ENCODE measurements around the gene FUS. TPM values are rescaled to one million over a fixed set of nuclear protein-coding genes. Genes with fewer than 3 reads are reported as not detected.
"Not testable (repeated sequence)": the region's sequence is repeated elsewhere in the genome, so short reads cannot be mapped to it uniquely, and the experiment has no call there.

Gene FUS
- total RNA-seq, 2 experiments from 2014 or later: 536 to 569 TPM

DNA sequence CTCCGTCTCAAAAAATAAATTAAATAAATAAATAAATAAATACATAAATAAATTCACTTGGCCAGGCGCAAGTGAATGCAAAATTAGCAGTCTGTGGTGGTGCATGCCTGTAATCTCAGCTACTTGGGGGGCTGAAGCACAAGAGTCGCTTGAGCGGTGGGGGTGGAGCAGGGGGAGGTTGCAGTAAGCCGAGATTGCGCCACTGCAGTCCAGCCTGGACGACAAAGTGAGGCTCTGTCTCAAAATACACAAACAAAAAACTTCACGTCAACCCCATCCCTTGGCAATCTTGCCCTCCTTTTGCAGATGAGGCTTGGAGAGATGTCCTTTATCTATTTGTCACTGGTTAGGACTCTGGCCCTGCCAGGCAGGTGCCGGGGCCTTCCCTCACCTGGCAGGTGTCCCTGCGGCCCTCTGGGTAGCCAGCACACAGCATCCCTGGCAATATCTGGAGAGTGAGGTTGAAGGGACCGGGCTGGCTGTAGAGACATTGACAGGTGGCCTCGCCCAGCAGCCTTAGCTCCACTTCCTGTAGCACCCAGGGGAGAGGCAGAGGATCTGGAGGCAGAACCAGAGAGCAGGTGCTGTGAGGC, 34.4 kb upstream of the FUS start:
- ChIA-PET CTCF (interaction anchor here (6.0 kb wide), 1 partner anchor 13 kb away, joined by 71 read pairs; no protein-coding TSS in a partner anchor), POLR2A (interaction anchor here (1.4 to 6.9 kb wide), 2 partner anchors 28 to 34 kb away, joined by 4 to 46 read pairs; partner anchors contain the start of genes FUS and KAT8)
- peaks cover 11% of the 10 kb centered on the region for H3K27me3 Mint-ChIP-seq (ENCODE audit: low read depth)
- H3K27ac Mint-ChIP-seq: no peak overlapping the region
- H3K4me1 Mint-ChIP-seq (ENCODE audit: low read depth): peaks cover 19% of the 10 kb centered on the region
- H3K9me3 Mint-ChIP-seq (ENCODE audit: insufficient read depth): no peaks in the 10 kb centered on the region
- no peaks in the 10 kb centered on the region for H3K36me3 Mint-ChIP-seq (ENCODE audit: low read depth)
- ATAC-seq (no peak), DNase-seq (no peak)
- H3K4me3 Mint-ChIP-seq: no peak overlapping the region

- ChIA-PET POLR2A (interaction anchor here (6.9 kb wide), 1 partner anchor 32 kb away, joined by 46 read pairs; the partner anchor contains the start of gene FUS), CTCF (no interaction called here)
- DNase-seq: no peak
- Mint-ChIP-seq H3K4me1 (ENCODE audit: low read depth) (peaks cover 10% of the 10 kb centered on the region), H3K9me3 (ENCODE audit: insufficient read depth) (no peaks in the 10 kb centered on the region), H3K36me3 (ENCODE audit: low read depth) (no peaks in the 10 kb centered on the region), H3K27me3 (ENCODE audit: low read depth) (peaks cover 11% of the 10 kb centered on the region), H3K27ac (no peak overlapping the region), H3K4me3 (no peak overlapping the region)
- no peak for ATAC-seq
Measured at GRCh38 chr16:31147574-31147973, 32.4 kb upstream of the FUS start.

DNA sequence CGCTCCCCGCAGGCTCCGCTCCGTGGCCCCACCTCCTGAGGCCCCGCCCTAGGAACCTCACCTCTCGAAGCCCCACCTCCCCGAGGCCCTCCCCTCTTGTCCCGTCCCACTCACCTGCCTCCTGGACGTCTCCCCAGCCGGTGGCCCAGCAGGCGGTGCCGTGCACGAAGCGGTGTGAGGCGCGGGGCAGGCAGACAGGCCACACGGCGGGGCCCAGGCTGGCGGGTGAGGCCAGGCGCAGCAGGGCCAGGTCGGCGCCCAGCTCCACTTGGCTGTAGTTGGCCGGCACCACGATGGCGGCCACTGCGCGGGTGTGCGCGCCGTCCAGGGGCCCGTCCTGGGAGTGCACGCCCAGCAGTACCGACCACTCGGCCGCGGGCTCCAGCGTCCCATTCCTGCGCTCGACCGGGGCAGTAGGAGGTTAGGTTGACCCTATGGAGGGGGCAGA, 31.6 kb upstream of the FUS start:
- ATAC-seq: no peak
- Mint-ChIP-seq H3K4me3 (no peak overlapping the region), H3K9me3 (ENCODE audit: insufficient read depth) (no peaks in the 10 kb centered on the region), H3K4me1 (ENCODE audit: low read depth) (peaks cover 9% of the 10 kb centered on the region), H3K27me3 (ENCODE audit: low read depth) (peaks cover 11% of the 10 kb centered on the region), H3K27ac (no peak overlapping the region), H3K36me3 (ENCODE audit: low read depth) (no peaks in the 10 kb centered on the region)
- ChIA-PET CTCF (no interaction called here), POLR2A (interaction anchor here (6.9 kb wide), 1 partner anchor 32 kb away, joined by 46 read pairs; the partner anchor contains the start of gene FUS)
- no peak for DNase-seq

- no peaks in the 10 kb centered on the region for H3K36me3 Mint-ChIP-seq (ENCODE audit: low read depth)
- no peak for ATAC-seq
- ChIA-PET POLR2A (no interaction called here), CTCF (interaction anchor here (1.4 kb wide), 1 partner anchor 10 kb away, joined by 4 read pairs; no protein-coding TSS in a partner anchor)
- H3K4me3 Mint-ChIP-seq: no peak overlapping the region
- DNase-seq: no peak
- H3K27me3 Mint-ChIP-seq (ENCODE audit: low read depth): peaks cover 9% of the 10 kb centered on the region
- peaks cover 3% of the 10 kb centered on the region for H3K4me1 Mint-ChIP-seq (ENCODE audit: low read depth)
- no peaks in the 10 kb centered on the region for H3K9me3 Mint-ChIP-seq (ENCODE audit: insufficient read depth)
- H3K27ac Mint-ChIP-seq: no peak overlapping the region
Measured at GRCh38 chr16:31148896-31149295, 31.0 kb upstream of the FUS start.

GRCh38 chr16:31149332-31149731, 30.6 kb upstream of the FUS start:
- H3K36me3 Mint-ChIP-seq (ENCODE audit: low read depth): no peaks in the 10 kb centered on the region
- H3K4me1 Mint-ChIP-seq (ENCODE audit: low read depth): peaks cover 3% of the 10 kb centered on the region
- ChIA-PET CTCF (interaction anchor here (1.4 kb wide), 1 partner anchor 9 kb away, joined by 4 read pairs; no protein-coding TSS in a partner anchor), POLR2A (no interaction called here)
- no peaks in the 10 kb centered on the region for H3K9me3 Mint-ChIP-seq (ENCODE audit: insufficient read depth)
- ATAC-seq (no peak), DNase-seq (no peak)
- peaks cover 9% of the 10 kb centered on the region for H3K27me3 Mint-ChIP-seq (ENCODE audit: low read depth)
- H3K27ac Mint-ChIP-seq: no peak overlapping the region
- no peak overlapping the region for H3K4me3 Mint-ChIP-seq

DNA sequence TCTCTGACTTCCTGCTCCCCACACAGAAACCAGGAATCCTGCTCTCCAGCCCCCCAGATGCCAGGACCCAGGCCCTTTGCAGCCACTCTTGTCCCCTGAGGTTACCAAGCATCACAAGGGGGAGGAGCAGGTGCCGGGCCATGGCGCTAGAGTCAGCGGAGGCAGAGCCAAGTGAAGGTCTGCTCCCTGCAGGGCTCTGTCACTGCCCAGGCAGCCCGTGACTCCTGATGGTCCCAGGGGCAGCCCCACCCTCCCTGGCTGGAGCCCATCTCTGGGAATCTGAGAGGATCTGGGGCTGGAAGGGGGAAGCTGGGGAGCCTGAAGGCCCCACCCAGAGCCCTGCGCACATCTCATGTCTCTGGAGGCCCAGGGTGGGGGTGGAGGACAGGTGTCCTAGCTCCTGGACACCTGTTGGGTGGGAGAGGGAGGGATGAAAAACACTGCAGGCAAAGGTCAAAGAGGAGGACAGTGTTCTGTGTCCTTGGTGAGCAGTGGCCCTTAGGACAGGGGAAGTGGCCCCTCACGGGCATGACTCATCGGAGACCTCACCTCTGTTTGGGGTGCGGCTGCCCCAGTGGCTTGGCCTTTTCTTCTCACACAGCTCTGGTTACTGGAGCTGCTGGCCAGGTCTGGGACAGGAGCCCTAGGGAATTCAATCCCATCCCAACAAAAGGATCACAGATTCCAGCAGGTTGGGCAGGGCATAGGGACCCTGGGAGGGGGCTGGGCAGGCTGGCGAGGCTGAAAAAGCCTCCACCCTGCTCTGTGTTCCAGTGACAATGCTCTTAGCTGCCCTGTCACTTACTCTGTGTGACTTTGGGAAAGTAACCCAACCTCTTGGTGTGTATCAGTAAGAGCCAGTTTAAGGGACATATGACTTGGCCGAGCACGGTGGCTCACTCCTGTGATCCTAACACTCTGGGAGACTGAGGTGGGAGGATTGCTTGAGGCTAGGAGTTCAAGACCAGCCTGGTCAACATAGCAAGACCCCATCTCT, 29.7 kb upstream of the FUS start, which contains the start of gene PRSS36:
TSS of gene PRSS36 (minus strand) at position 173 of the 997 bp plus-strand sequence. CDS start at position 142, 31 bp downstream.
- peaks cover 9% of the 10 kb centered on the region for H3K27me3 Mint-ChIP-seq (ENCODE audit: low read depth)
- H3K27ac Mint-ChIP-seq: no peak within 1 kb of the TSS
- DNase-seq: no peak
- H3K4me1 Mint-ChIP-seq (ENCODE audit: low read depth): peaks cover 3% of the 10 kb centered on the region
- H3K9me3 Mint-ChIP-seq (ENCODE audit: insufficient read depth): no peaks in the 10 kb centered on the region
- no peak within 1 kb of the TSS for H3K4me3 Mint-ChIP-seq
- ATAC-seq: no peak
- ChIA-PET CTCF (interaction anchor here (0.9 to 1.4 kb wide), 2 partner anchors 9 to 49 kb away, joined by 3 to 4 read pairs; no protein-coding TSS in a partner anchor), POLR2A (interaction anchor here (0.6 to 2.6 kb wide), 2 partner anchors 23 to 30 kb away, joined by 3 to 6 read pairs; partner anchors contain the start of gene FUS)
- no peaks in the 10 kb centered on the region for H3K36me3 Mint-ChIP-seq (ENCODE audit: low read depth)

DNA sequence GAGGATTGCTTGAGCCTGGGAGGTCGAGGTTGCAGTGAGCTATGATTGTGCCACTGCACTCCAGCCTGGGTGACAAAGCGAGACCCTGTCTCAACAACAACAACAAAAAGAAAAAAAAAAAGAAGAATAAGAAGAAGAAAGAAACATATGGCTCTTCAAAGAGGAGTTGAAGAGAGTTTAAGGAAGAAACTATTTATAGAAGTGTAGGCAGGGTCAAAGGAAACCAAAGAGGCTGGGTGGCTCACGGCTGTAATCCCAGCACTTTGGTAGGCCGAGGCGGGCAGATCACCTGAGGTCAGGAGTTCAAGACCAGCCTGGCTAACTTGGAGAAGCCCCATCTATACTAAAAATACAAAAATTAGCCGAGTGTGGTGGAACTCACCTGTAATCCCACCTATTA, 29.0 kb upstream of the FUS start:
- CTCF ChIA-PET: interaction anchor here (0.8 to 0.9 kb wide), 2 partner anchors 15 to 50 kb away, joined by 3 read pairs; no protein-coding TSS in a partner anchor
- not testable (repeated sequence) for H3K27ac Mint-ChIP-seq; H3K9me3 Mint-ChIP-seq (ENCODE audit: insufficient read depth); H3K36me3 Mint-ChIP-seq (ENCODE audit: low read depth); ATAC-seq; H3K4me3 Mint-ChIP-seq; DNase-seq; H3K4me1 Mint-ChIP-seq (ENCODE audit: low read depth)
- H3K27me3 Mint-ChIP-seq (ENCODE audit: low read depth): peaks cover 11% of the 10 kb centered on the region
- POLR2A ChIA-PET: interaction anchor here (2.6 kb wide), 1 partner anchor 29 kb away, joined by 6 read pairs; the partner anchor contains the start of gene FUS

GRCh38 chr16:31157136-31157535, 22.8 kb upstream of the FUS start:
- Mint-ChIP-seq H3K27ac (no peak overlapping the region), H3K4me1 (ENCODE audit: low read depth) (peaks cover 12% of the 10 kb centered on the region), H3K27me3 (ENCODE audit: low read depth) (peaks cover 11% of the 10 kb centered on the region), H3K9me3 (ENCODE audit: insufficient read depth) (no peaks in the 10 kb centered on the region), H3K36me3 (ENCODE audit: low read depth) (no peaks in the 10 kb centered on the region), H3K4me3 (peak overlapping the region; percentile 1)
- CTCF ChIA-PET: interaction anchor here (0.9 to 8.3 kb wide), 5 partner anchors 10 to 711 kb away, joined by 3 to 71 read pairs (median 6); no protein-coding TSS in a partner anchor
- DNase-seq (no peak), ATAC-seq (no peak)
- POLR2A ChIA-PET: interaction anchor here (0.9 to 1.2 kb wide), 2 partner anchors 23 to 27 kb away, joined by 4 read pairs; partner anchors contain the start of gene FUS

- no peaks in the 10 kb centered on the region for H3K9me3 Mint-ChIP-seq (ENCODE audit: insufficient read depth)
- ATAC-seq (no peak), DNase-seq (no peak)
- ChIA-PET POLR2A (interaction anchor here (0.6 kb wide), 2 partner anchors 13 to 211 kb away, joined by 4 to 6 read pairs; no protein-coding TSS in a partner anchor), CTCF (interaction anchor here (1.9 kb wide), 1 partner anchor 10 kb away, joined by 6 read pairs; no protein-coding TSS in a partner anchor)
- H3K4me1 Mint-ChIP-seq (ENCODE audit: low read depth): peaks cover 3% of the 10 kb centered on the region
- no peak overlapping the region for H3K4me3 Mint-ChIP-seq
- peaks cover 3% of the 10 kb centered on the region for H3K27me3 Mint-ChIP-seq (ENCODE audit: low read depth)
- H3K27ac Mint-ChIP-seq: no peak overlapping the region
- H3K36me3 Mint-ChIP-seq (ENCODE audit: low read depth): no peaks in the 10 kb centered on the region
Measured at GRCh38 chr16:31167315-31167714, 12.6 kb upstream of the FUS start.

- Mint-ChIP-seq H3K4me1 (ENCODE audit: low read depth) (peaks cover 3% of the 10 kb centered on the region), H3K27me3 (ENCODE audit: low read depth) (no peaks in the 10 kb centered on the region), H3K27ac (no peak overlapping the region), H3K4me3 (no peak overlapping the region), H3K36me3 (ENCODE audit: low read depth) (no peaks in the 10 kb centered on the region), H3K9me3 (ENCODE audit: insufficient read depth) (no peaks in the 10 kb centered on the region)
- no peak for DNase-seq
- ChIA-PET CTCF (no interaction called here), POLR2A (interaction anchor here (0.5 kb wide), 1 partner anchor 12 kb away, joined by 3 read pairs; no protein-coding TSS in a partner anchor)
- no peak for ATAC-seq
Measured at GRCh38 chr16:31168848-31169247, 11.1 kb upstream of the FUS start.

GRCh38 chr16:31170048-31170447, 9.9 kb upstream of the FUS start:
- H3K9me3 Mint-ChIP-seq (ENCODE audit: insufficient read depth); H3K4me1 Mint-ChIP-seq (ENCODE audit: low read depth); DNase-seq; CTCF ChIA-PET; H3K36me3 Mint-ChIP-seq (ENCODE audit: low read depth); ATAC-seq; H3K4me3 Mint-ChIP-seq; H3K27me3 Mint-ChIP-seq (ENCODE audit: low read depth); H3K27ac Mint-ChIP-seq: not testable (repeated sequence)
- POLR2A ChIA-PET: interaction anchor here (1.3 kb wide), 1 partner anchor 9 kb away, joined by 3 read pairs; the partner anchor contains the start of gene FUS

Measured in activated CD8-positive, alpha-beta T cell treated with anti-CD3 and anti-CD28 coated beads, Interleukin-2, amount 10 ng/mL, durations not matched to agents 7 days and 5 days (primary cell).